ENCODE results near the gene IQCM.

DNA sequence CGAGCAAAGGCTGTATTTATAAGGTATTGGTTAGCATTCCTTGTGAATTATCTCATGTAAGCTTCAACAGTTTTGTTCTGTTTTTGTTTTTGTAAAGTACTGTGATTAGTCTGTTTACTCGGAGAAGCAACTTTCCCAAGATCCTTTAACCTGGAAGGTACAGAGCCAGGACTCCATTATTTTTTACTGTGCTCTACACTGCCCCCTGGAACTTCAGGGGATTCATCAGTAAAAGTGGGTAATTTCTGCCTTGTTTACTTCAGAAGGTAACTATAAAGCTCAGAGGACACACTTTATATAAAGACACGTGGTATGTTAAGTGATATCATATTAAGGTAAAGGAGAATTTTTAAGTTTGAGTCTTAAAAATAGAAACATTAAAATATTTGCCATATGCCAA is 124.9 kb downstream of the IQCM start:
- TF ChIP-seq, protein P1, sequence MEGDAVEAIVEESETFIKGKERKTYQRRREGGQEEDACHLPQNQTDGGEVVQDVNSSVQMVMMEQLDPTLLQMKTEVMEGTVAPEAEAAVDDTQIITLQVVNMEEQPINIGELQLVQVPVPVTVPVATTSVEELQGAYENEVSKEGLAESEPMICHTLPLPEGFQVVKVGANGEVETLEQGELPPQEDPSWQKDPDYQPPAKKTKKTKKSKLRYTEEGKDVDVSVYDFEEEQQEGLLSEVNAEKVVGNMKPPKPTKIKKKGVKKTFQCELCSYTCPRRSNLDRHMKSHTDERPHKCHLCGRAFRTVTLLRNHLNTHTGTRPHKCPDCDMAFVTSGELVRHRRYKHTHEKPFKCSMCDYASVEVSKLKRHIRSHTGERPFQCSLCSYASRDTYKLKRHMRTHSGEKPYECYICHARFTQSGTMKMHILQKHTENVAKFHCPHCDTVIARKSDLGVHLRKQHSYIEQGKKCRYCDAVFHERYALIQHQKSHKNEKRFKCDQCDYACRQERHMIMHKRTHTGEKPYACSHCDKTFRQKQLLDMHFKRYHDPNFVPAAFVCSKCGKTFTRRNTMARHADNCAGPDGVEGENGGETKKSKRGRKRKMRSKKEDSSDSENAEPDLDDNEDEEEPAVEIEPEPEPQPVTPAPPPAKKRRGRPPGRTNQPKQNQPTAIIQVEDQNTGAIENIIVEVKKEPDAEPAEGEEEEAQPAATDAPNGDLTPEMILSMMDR (optimal IDR thresholded peaks at IDR 0.05 in 1 of 3, IDR thresholded peaks at IDR 0.05 in 1 of 3, conservative IDR thresholded peaks at IDR 0.05 in 1 of 3; ENCODE audit: extremely low read depth in 1 of 3, insufficient read depth in 2 of 3, low read length in 3 of 3): peak in 2 of 3 experiments; percentile 15 to 16
- no peak for TF ChIP-seq EZH2 (IDR thresholded peaks at IDR 0.05; ENCODE audit: low read length)
